Measurements from ENCODE around the gene LAGE3.

The LAGE3 gene

GRCh38 chrX:154428176-154429171, 50.6 kb downstream of the LAGE3 start, which contains the start of gene ATP6AP1:
Gene ATP6AP1 (plus strand): TSS chrX:154428677. CDS start chrX:154428693, 16 bp downstream.
- H3K9me3 Mint-ChIP-seq, result peaks cover 22% of the 10 kb centered on the region
- no peaks in the 10 kb centered on the region for H3K27me3 Mint-ChIP-seq (ENCODE audit: low read depth)
- peaks cover 12% of the 10 kb centered on the region for H3K36me3 Mint-ChIP-seq (ENCODE audit: low read depth)
- H3K4me3 Mint-ChIP-seq, result peak within 1 kb of the TSS; percentile 83 to 89 (median 87)
- TF ChIP-seq CTCF (IDR thresholded peaks at IDR 0.05; ENCODE audit: unreplicated experiment in 3 of 3), result no peak
- peak within 1 kb of the TSS in 2 of 3 experiments; percentile 69 to 82 for H3K27ac Mint-ChIP-seq
- H3K4me1 Mint-ChIP-seq, result peaks cover 6% of the 10 kb centered on the region
